Hepatic stellate cell (primary cell): ENCODE data around the gene MEMO1.
"Not testable (repeated sequence)": the region's sequence is repeated elsewhere in the genome, so short reads cannot be mapped to it uniquely, and the experiment has no call there.

Experiments used
- DNase-seq: peaks from one replicate; pipeline ENCODE4 v3.0.0; 2011; ENCODE audit warnings: low spot score

MEMO1 gene

DNA sequence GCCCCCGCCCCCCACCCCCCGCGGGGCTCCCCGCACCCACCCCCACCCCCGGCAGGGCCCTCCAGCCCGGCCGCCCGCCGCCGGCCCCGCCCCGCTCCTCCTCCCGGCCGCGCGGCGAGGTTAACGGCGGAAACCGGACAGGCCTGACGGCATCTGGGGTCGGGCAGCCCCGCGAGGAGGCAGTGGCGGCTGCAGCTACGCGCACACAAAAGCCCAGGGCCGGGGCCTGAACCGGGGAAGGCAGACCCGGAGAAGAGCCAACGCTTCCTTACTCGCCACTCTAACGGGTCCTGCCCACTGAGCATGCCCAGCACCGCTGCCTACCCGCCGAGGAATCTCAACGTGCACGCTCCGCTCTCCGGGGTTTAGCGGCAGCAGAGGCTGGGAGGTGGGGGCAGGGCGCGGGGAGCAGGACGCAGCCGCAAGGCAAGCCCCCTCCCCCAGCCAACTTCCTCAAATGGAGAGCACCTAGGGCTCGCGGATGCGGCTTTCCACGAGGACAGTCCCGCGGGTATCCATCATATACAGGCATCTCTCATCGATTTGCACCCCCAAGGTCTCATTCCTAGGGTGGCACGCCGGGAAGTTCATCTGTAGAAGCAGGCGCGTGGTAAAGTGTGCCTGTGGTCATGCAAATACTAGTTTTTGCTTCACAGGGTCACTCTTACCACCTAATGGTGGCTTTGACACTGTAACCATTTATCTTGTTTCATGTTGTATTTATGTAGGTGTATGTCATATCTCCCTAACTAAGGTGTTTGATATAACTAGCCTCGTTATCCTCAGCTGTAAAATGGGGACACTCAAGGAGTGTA, at the start of gene MEMO1:
Gene MEMO1 (minus strand): TSS at position 339 of the 815 bp plus-strand sequence. CDS start 761 bp downstream, outside the sequence.
- peak; percentile 97 for DNase-seq

DNA sequence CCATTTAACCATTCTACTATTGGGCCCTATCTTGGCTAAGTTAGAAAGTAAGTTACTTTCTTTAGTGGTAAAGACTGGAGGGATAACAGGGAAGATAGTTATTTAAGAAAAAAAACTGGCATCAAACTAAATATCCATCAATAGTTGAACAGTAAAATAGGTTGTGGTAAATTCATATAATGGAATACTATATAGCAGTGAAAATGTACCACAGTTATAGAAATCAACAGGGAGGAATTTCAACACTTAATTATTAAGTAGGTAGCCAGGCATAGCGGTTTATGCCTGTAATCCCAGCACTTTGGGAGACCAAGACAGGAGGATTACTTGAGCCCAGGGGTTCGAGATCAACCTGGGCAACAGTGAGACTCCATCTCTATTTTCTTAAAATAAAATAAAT, 49.5 kb upstream of the MEMO1 start:
- no peak for DNase-seq

DNA sequence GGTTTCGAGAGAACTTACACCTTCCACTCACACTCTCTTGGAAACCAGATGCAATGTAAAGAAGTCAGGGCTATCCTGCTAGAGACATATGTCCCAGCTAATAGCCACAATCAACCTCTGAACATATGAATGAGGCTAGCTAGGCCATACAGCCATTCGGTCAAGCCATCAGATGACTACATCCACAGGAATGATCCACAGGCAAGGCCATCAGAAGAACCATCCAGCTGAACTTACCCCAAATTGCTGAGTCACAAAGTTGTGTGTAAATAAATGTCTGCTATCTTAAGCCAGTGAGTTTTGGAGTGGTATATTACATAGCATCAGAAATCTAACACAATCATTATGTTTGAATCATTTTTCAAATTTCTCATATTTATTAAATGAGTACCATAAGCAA, 47.3 kb upstream of the MEMO1 start:
- peak; percentile 43 for DNase-seq

DNA sequence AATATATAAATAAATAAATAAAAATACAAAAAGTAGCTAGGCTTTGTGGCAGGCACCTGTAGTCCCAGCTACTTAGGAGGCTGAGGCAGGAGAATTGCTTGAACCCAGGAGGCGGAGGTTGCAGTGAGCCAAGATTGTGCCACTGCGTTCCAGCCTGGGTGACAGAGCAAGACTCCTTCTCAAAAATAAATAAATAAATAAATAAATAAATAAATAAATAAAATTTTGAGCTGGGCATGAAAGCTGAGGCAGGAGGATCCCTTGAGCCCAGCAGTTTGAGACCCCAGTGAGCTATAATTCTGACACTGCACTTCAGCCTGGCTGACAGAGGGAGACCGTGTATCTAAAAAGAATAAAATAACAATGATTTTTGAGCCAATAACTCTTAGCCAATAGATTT, 43.8 kb upstream of the MEMO1 start:
- not testable (repeated sequence) for DNase-seq

DNA sequence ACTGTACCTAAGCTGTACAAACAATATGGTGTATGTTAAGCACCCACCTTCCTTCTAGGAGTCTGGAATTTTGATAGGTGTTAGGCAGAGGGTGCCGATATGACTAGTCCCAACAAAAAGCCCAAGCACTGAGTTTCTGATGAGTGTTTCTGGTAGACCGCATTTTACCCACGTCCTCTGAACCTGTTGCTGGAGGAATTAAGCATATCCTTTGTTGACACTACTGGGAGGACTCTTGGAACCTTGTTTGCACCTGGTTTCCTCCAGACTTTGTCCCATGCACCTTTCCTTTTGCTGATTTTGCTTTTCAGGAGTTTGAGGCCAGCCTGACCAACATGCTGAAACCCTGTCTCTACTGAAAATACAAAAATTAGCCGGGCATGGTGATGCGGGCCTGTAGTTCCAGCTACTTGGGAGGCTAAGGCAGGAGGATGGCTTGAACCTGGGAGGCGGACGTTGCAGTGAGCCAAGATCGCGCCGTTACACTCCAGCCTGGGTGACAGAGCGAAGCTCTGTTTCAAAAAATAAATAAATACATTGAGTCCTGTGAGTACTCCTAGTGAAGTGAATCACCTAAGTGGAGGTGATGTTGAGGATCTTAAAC, 41.1 kb upstream of the MEMO1 start:
- DNase-seq: no peak

DNA sequence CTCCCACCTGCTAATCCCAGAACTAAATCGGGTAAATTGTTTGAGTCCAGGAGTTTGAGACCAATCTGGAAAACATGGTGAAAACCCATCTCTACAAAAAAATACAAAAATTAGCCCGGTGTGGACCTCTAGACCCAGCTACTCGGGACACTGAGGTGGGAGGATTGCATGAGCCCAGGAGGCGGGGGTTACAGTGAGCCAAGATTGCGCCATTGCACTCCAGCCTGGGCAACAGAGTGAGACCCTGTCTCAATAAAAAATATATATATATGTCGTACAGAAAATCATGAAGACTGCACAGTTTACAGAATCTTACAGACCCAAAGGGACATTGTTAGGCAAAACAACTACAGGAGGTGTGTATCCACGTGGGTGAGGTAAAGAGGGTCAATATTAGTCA, 32.8 kb upstream of the MEMO1 start:
- DNase-seq: no peak

DNA sequence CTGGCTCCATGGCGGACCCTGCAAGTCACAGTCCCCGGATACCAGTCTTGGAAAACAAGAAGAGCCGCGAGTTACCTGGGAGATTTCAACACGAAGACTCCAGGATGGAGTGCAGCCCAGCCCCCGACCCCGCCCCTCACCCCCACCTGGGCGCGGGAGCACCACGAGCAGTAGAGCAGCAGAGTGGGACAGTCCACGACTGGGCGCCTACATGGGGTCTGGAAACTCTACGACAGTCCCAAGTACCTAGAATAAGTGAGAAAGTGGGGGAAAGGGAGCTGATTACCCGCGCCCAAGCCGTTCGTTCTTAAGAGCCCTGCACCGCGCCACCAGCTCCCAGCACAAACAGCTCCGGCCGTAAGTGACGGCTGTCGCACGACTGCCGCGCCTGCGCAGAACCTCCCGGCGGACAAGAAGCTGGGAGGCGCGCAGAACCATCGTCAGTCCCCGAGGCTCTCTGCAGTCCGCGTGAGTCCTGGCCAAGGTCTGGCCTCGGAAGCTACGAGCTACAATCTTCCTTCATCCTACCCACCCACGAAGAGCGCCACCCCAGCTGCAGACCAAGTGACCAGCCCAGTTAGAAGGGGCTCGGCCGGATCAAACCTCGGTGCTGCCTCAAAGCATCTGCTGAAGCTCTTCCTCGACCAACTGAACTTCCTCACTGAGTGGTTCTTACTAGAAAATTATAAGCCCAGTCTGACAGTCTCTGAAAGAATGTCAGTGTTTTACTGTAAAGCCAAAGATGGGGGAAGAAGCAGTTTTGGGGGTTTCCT, 28.8 kb upstream of the MEMO1 start, which contains the start of gene DPY30:
Gene DPY30 (minus strand): TSS at position 359 of the 773 bp plus-strand sequence. CDS start 349 bp downstream, at position 10.
- peak; percentile 91 for DNase-seq

DNA sequence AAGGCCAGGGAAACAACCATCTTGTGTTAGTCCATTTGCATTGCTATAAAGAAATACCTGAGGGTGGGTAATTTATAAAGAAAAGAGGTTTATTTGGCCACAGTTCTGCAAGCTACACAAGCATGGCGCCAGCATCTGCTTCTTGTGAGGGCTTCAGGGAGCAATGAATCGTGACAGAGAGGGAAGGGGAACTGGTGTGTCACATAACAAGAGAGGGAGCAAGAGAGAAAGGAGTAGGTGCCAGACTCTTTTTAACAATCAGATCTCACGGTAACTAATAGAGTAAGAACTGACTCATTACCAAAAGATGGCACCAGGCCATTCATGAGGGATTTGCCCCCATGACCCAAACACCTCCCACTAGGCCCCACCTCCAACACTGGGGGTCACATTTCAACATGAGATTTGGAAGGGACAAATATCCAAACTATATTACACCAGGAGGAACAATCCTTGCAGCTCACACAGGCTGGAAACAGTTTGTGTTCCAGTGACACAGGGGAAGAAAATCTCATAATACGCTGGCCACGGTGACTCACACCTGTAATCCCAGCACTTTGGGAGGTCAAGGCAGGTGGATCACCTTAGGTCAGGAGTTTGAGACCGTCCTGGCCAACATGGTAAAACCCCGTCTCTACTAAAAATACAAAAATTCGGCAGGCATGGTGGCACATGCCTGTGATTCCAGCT, 23.5 kb upstream of the MEMO1 start:
- not testable (repeated sequence) for DNase-seq

DNA sequence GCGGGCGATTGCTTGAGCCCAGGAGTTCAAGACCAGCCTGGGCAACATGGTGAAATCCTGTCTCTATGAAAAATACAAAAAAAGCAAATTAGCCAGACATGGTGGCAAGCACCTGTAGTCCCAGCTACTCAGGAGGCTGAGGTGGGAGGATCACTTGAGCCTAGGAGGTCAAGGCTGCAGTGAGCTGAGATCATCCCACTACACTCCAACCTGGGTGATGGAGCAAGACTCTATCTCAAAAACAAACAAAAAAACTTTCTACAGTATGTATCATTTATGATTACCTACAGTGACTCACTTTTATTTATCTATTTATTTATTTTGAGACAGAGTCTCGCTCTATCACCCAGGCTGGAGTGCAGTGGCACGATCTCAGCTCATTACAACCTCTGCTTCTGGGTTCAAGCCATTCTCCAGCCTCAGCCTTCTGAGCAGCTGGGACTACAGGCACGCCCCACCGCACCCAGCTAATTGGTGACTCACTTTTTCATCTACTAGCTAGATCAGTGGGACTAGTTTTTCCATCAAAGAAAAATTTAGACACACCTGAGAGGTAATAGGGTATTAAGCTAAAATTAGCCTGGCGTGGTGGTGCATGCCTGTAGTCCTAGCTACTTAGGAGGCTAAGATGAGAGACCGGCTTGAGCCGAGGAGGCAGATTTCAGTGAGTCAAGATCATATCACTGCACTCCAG, 8.1 kb upstream of the MEMO1 start:
- DNase-seq: not testable (repeated sequence)

DNA sequence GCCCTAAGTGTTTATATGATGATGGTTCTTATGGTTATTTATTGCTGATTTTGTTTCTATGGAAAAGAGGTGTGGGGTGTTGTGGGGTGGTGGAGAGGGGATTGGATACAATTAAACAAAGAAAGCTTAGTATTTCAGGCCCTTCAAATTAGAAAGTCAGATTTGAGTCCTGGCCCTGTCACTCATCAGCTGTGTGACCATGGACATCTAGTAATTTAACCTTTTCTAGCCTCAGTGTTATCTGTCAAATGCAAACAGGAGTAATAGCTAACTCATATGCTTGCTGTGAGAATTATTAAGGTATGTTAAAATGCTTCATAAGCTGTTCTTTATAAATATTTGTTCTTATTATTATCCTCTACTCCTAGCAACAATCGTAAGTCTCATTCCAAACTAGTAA, 2.1 kb upstream of the MEMO1 start:
- DNase-seq: no peak

DNA sequence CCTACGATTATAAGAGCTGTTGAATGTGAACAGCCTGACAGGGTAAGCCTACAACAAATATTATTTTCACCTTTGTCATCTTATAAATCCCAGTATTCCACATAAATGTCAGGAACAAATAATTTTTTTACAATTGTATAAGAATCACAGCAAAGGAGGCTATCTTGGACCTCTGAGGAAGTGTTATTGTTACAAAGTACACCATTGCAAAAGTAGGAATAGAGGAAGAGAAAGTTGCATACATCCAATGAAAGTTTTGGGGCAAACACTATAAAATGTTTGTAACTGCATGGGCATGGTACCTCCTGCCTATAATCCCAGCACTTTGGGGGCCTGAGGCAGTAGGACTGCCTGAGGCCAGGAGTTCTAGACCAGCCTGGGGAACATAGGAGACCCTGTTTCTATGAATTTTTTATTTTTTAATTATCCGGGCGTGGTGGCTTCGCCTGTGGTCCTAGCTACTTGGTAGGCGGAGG, 715 bp upstream of the MEMO1 start:
- DNase-seq: peak; percentile 8

DNA sequence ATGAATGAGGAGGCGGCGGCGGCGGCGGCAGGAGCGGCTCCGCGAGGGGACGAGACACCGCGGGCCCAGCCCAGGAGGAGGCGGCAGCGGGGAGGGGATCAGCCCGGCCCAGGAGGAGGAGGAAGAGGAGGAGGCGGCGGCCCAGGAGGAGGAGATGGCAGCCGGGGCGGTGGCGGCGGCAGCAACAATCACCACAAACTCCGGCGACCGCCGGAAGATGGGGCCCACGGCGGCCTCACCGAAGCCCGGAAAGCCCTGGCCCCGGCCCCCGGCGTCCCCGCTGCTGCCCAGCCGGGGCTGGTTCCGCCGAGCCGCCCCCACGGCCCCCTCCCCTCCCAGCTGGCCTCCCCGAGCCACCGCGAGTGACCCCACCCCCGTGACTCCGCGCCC, 533 bp downstream of the MEMO1 start:
- peak; percentile 7 for DNase-seq

DNA sequence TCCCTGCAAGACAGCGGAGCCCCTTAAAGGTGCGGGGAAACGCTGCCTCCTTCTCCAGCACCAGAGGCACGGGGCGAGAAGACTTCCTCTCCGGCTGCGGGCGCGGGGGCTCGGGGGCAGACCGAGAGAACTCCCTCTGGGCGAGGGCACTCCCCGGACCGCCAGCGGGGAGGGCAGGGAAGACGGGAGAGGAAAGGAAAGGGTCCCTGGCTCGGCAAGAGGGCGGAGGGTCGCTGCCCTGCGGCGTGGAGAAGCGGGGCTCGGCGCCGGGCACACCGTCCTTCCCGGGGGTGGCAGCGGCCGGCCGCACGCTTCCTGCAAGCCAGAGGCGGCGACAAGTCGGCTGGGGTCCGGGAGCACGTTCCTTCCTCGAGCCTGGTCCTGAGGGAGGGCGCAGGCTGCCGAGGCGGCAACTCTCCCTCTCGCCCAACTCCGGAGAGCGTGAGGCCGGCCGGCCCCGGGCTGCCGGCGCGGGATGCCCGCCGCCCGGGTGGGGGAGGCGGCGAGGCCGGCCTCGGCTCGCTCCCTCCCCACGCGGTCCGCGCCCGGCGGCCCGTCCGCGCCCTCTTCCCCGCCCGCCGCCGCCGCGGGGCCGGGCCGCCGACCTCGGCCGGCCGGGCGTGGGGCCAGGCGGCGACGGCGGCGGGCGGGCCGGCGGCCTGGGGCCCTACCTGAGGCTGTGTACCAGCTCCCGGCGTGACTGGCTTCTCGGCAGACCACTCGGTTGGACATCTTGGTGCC, 1.1 kb downstream of the MEMO1 start:
- DNase-seq: peak; percentile 50

DNA sequence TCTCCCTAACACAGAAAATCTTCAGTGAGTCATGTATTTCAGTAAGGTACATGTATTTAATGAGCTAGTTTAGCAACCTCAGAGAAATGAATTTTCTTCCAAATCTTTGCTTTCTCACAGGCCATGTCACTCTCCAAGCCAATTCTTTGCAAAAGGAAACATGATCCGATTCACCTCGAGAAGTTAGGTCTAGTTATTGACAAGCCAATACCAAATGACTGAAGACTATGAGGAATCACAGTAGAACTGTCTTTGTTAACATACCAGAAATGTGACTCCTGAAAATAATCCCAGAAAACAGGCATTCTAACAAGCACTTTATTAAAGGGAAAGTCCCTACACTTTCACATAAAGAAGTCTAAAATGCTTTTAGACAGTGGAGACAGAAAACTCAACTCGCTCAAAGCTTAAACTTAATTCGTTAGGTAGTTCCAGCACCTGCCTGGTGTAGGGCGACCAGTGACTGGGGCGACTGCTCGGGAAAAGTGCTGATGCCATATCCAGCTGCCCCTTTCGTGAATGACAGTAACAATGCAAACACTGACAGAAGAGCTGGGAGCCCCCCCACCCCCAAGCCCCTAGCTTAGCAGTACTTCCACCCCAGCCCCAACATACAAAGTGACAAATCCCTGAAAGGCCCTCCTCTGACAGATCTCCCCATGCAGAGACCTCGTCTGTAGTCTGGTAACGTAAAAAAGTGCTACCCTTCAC, 1.8 kb downstream of the MEMO1 start:
- peak; percentile 21 for DNase-seq

DNA sequence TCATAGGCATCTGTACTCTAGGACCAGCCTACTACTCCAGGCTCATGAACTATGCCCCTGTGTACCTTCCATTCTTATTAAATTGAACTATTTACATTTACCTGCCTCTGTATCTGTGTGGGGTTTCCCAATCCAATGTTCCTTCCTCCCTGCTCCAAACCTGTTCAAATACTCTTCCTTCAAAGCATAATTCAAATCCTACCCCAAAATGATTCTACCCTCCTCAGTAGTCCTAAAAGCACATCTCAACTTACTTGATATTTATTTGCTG, 3.8 kb downstream of the MEMO1 start:
- no peak for DNase-seq

DNA sequence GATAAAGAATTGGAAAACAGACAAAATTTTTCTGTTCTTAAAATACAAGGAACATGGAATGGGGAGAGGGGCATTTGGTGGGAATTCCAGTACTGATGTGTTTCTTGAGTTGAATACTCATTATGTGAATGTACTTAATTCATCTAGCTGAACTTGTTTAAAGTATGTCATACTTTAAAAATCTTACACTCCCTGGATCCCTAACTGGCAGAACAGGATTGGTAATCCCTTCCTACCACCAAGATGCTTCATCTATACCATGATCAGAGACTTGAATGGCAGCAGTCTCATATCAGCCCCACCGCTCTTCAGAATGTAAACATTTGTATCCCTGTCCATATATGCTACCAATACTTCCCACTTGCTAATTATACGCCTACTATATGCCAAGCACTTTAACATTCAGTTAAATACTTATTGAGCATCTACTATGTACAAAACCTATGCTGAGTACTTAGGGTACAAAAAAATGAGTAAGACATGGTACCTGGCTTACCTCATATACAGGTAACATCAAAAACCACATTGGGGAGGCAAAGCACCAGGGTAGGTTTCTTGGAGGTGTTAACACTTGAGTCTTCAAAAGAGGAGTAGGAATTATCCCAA, 5.3 kb downstream of the MEMO1 start:
- no peak for DNase-seq

DNA sequence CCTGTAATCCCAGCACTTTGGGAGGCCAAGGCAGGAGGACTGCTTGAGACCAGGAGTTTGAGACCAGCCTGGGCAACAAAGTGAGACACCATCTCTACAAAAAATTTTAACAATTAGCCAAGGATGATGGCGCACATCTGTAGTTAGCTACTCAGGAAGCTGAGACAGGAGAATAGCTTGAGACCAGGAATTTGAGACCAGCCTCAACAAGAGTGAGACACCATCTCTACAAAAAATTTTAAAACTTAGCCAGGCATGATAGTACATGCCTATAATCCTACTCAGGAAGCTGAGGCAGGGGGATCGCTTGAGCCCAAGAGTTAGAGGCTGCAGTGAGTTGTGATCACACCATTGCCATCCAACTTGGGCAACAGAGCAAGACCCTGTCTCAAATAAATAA, 7.0 kb downstream of the MEMO1 start:
- DNase-seq: no peak

DNA sequence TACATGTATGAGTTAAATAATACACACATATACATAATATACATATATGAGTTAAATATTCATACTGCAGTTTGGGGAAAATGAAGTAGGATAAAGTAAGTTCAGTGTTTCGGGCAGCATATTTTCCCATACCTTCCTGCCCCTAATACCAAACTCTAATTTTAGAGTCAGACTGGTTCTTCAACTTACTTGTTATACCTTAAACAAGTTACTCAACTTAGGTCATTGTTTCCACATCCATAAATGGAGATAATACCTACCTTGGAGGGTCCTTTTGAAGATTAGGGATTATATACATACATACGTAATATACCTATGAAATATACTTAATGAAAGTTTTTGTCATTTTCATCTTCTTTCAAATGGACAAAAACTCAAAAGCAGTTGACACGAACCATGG, 8.4 kb downstream of the MEMO1 start:
- DNase-seq: no peak

DNA sequence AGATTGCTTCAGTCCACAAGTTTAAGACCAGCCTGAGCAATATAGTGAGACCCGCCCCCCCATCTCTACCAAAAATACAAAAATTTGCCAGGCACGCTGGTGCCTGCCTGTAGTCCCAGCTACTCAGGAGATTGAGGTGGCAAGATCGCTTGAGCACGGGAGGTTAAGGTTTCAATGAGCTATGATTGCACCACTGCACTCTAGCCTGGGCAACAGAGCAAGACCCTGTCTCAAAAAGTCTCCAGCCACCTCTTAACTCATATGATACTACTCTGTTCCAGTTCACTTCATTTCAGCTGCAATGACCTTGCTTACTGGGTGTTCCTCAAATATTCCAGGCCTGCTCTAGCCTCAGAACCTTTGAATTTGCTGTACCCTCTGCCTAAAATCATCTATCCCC, 11.4 kb downstream of the MEMO1 start:
- no peak for DNase-seq
